Mucosa of descending colon (tissue), 3 donors: Measurements from ENCODE around the gene OR10A7. TPM values are rescaled to one million over a fixed set of nuclear protein-coding genes. Genes with fewer than 3 reads are reported as not detected.

Experiments used
- ATAC-seq: fragments of 200-7000 bp; cut with Tn5 transposase; one replicate; pipeline ENCODE4 v1.9.1; 2020; ENCODE audit warnings: mild to moderate bottlenecking, moderate library complexity
- DNase-seq, 3 donors: peaks; one replicate each; pipeline ENCODE4 v3.0.0-alpha.2; 2020
- H3K36me3 ChIP-seq: fragments of 200-600 bp; one replicate; pipeline ENCODE4 v1.8.0; 2021; ENCODE audit warnings: low read depth, mild to moderate bottlenecking
- H3K4me1 ChIP-seq: fragments of 200-600 bp; one replicate; pipeline ENCODE4 v1.8.0; 2021; ENCODE audit warnings: low read depth, mild to moderate bottlenecking
- H3K4me3 ChIP-seq: fragments of 200-600 bp; one replicate; pipeline ENCODE4 v1.8.0; 2021; ENCODE audit warnings: mild to moderate bottlenecking
- H3K9me3 ChIP-seq: fragments of 200-600 bp; one replicate; pipeline ENCODE4 v1.8.0; 2021; ENCODE audit warnings: mild to moderate bottlenecking
- CTCF ChIP-seq: fragments of 200-600 bp; IDR thresholded peaks from one replicate; pipeline ENCODE4 v1.8.0; 2022; ENCODE audit warnings: antibody characterized with exemption, mild to moderate bottlenecking
- intact Hi-C, 2 donors: fragments of 100-400 bp; cut with DNase I in 1 of 2; cut with micrococcal nuclease in 1 of 2; formaldehyde crosslinking; loops; one replicate each; pipeline versions ENCODE4 v1.11.0 to v1.11.1; 2022; cut with DNase I, micrococcal nuclease
- total RNA-seq, 3 donors: library from RNA; stranded (reverse); fragmentation: NEBNext Ultra II Directional in 2 of 3; extraction: Animal tissue kit (Norgen Biotek cat#: 25700) in 2 of 3; gene quantifications; one replicate each; pipeline versions ENCODE4 v1.2.1 to v1.2.4, GENCODE V29; 2021 to 2023
- donor health status: DM: no; HTN: no; CAD: no; lungs with moderate emphysema.
- donor health status: DM: no; HTN: no; CAD: no.
- donor health status: DM: no; HTN: yes; CAD: no.

OR10A7 gene
- total RNA-seq, 3 donors from 2014 or later, result not detected

GRCh38 chr12:55246159-55246558 is 25.3 kb downstream of the OR10A7 start:
- ATAC-seq (no peak), DNase-seq (no peak)
- Histone ChIP-seq H3K4me1 (no peaks in the 10 kb centered on the region), H3K36me3 (no peaks in the 10 kb centered on the region), H3K9me3 (no peaks in the 10 kb centered on the region), H3K4me3 (no peak overlapping the region)
- no peak for TF ChIP-seq CTCF
- intact Hi-C loops, result no loop called here

GRCh38 chr12:55250944-55251343 is 30.1 kb downstream of the OR10A7 start:
- ATAC-seq, result no peak
- no peaks in the 10 kb centered on the region for H3K4me1 ChIP-seq
- H3K9me3 ChIP-seq, result no peaks in the 10 kb centered on the region
- H3K36me3 ChIP-seq, result no peaks in the 10 kb centered on the region
- intact Hi-C loops, result no loop called here
- no peak for TF ChIP-seq CTCF
- DNase-seq, result no peak
- H3K4me3 ChIP-seq, result no peak overlapping the region

- ATAC-seq (no peak), DNase-seq (no peak)
- intact Hi-C loops, result no loop called here
- Histone ChIP-seq H3K36me3 (no peaks in the 10 kb centered on the region), H3K4me1 (no peaks in the 10 kb centered on the region), H3K9me3 (no peaks in the 10 kb centered on the region), H3K4me3 (no peak overlapping the region)
- no peak for TF ChIP-seq CTCF
Measured at GRCh38 chr12:55253281-55253680, 32.5 kb downstream of the OR10A7 start.

DNA sequence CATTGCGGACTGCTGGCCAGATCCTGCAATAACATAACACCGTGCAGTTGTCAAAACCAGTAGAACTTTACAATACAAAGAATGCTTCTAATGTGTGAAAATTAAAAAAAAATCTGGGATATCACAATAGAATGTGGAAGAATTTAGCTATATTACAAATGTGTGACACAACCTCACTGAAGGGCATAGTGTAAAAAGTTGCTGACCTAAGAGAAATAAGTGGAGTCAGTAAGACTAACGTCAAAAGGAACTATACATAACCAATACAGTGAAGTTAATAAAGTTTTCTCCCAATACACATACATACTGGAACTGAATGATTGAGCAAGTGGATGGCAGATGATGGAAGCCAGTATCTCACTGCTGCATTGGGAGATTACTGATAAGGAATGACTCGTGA is 36.0 kb downstream of the OR10A7 start:
- intact Hi-C loops, result no loop called here
- no peak overlapping the region for H3K4me3 ChIP-seq
- H3K36me3 ChIP-seq, result no peaks in the 10 kb centered on the region
- DNase-seq (no peak), ATAC-seq (no peak)
- TF ChIP-seq CTCF, result no peak
- H3K9me3 ChIP-seq, result no peaks in the 10 kb centered on the region
- no peaks in the 10 kb centered on the region for H3K4me1 ChIP-seq

DNA sequence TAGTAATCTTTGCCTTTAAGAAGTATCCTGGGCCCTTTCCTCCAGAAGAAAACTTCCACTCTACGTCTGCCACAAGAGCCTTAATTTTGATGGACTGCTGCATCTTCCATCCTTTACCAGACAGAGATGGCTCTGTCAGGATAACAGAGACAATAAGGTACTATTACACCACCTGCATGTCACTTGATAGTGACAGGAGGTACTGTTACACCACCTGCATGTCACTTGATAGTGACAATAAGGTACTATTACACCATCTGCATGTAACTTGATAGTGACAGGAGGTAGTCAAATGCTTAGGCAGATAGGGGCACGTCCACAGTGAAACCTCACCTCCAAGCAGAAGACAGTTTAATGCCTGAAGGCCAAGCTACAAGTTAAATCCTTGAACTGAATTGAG is 37.5 kb downstream of the OR10A7 start:
- H3K36me3 ChIP-seq, result no peaks in the 10 kb centered on the region
- no peak overlapping the region for H3K4me3 ChIP-seq
- DNase-seq (no peak), ATAC-seq (no peak)
- H3K9me3 ChIP-seq, result no peaks in the 10 kb centered on the region
- intact Hi-C loops, result no loop called here
- no peaks in the 10 kb centered on the region for H3K4me1 ChIP-seq
- no peak for TF ChIP-seq CTCF

Other genes starting within 250 kb of the OR10A7 start
- 1 to 10 TPM in 2 of 3 donors, under 1 TPM in 1; 0.75 to 2.7 (median 1.7) TPM for gene TESPA1, start 236.3 kb upstream of the OR10A7 start, total RNA-seq
- not detected for gene NEUROD4, start 201.1 kb upstream of the OR10A7 start, total RNA-seq
- gene OR9K2, start 94.6 kb upstream of the OR10A7 start, total RNA-seq, result not detected
- gene OR6C74, start 23.6 kb downstream of the OR10A7 start, total RNA-seq, result not detected
- gene OR6C6, start 75.5 kb downstream of the OR10A7 start, total RNA-seq, result not detected
- gene OR6C1, start 93.3 kb downstream of the OR10A7 start, total RNA-seq, result not detected
- not detected for gene OR6C3, start 109.7 kb downstream of the OR10A7 start, total RNA-seq
- gene OR6C75, start 141.9 kb downstream of the OR10A7 start, total RNA-seq, result not detected
- not detected for gene OR6C65, start 179.5 kb downstream of the OR10A7 start, total RNA-seq
- not detected for gene OR6C76, start 205.2 kb downstream of the OR10A7 start, total RNA-seq
- gene OR6C2, start 223.1 kb downstream of the OR10A7 start, total RNA-seq, result not detected
- not detected for gene OR6C70, start 249.1 kb downstream of the OR10A7 start, total RNA-seq